ENCODE data around the gene ABCB6. TPM values are rescaled to one million over a fixed set of nuclear protein-coding genes. Genes with fewer than 3 reads are reported as not detected.

Gene ABCB6
- total and polyA plus RNA-seq, 2 experiments from 2014 or later, result 37.7 to 59.5 TPM

GRCh38 chr2:219178377-219179175 lies 40.2 kb downstream of the ABCB6 start:
- H3K36me3 ChIP-seq (replicated peaks; ENCODE audit: insufficient read depth, low read depth), result no peaks in the 10 kb centered on the region
- H4K20me1 ChIP-seq (ENCODE audit: insufficient read depth, poor library complexity, severe bottlenecking), result peaks cover 10% of the 10 kb centered on the region
- DNase-seq (ENCODE audit: low spot score), result peak; percentile 73
- H3K79me2 ChIP-seq, result peaks cover 43% of the 10 kb centered on the region
- H3K9me2 ChIP-seq (replicated peaks; ENCODE audit: insufficient read depth), result no peaks in the 10 kb centered on the region
- TF ChIP-seq EZH2 (IDR thresholded peaks at IDR 0.05; ENCODE audit: borderline replicate concordance), result no peak
- no peak for TF ChIP-seq EZH2phosphoT487 (IDR thresholded peaks at IDR 0.05; ENCODE audit: low read depth, severe bottlenecking, unreplicated experiment)
- TF ChIP-seq, protein P1, sequence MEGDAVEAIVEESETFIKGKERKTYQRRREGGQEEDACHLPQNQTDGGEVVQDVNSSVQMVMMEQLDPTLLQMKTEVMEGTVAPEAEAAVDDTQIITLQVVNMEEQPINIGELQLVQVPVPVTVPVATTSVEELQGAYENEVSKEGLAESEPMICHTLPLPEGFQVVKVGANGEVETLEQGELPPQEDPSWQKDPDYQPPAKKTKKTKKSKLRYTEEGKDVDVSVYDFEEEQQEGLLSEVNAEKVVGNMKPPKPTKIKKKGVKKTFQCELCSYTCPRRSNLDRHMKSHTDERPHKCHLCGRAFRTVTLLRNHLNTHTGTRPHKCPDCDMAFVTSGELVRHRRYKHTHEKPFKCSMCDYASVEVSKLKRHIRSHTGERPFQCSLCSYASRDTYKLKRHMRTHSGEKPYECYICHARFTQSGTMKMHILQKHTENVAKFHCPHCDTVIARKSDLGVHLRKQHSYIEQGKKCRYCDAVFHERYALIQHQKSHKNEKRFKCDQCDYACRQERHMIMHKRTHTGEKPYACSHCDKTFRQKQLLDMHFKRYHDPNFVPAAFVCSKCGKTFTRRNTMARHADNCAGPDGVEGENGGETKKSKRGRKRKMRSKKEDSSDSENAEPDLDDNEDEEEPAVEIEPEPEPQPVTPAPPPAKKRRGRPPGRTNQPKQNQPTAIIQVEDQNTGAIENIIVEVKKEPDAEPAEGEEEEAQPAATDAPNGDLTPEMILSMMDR (IDR thresholded peaks at IDR 0.05; ENCODE audit: poor library complexity), result no peak
- no peaks in the 10 kb centered on the region for H3K9me3 ChIP-seq (ENCODE audit: low read depth)
- peak overlapping the region; percentile 86 for H3K4me3 ChIP-seq
- H2AFZ ChIP-seq, result peak overlapping the region; percentile 52
- 8% methylated on average over 29 of the region's 45 CpGs for WGBS (ENCODE audit: low lambda C conversion rate, missing lambda C conversion rate)
- H3K27me3 ChIP-seq, result no peaks in the 10 kb centered on the region
- peaks cover 14% of the 10 kb centered on the region for H3K4me1 ChIP-seq (ENCODE audit: insufficient read depth)
- peak overlapping the region; percentile 97 for H3K4me2 ChIP-seq
- H3K27ac ChIP-seq, result peak overlapping the region; percentile 98

- Histone ChIP-seq H3K27ac (peak within 1 kb of the TSS; percentile 98), H3K9me2 (replicated peaks; ENCODE audit: insufficient read depth) (no peaks in the 10 kb centered on the region), H3K9me3 (ENCODE audit: low read depth) (no peaks in the 10 kb centered on the region), H3K36me3 (replicated peaks; ENCODE audit: insufficient read depth, low read depth) (no peaks in the 10 kb centered on the region), H3K27me3 (no peaks in the 10 kb centered on the region), H3K4me1 (ENCODE audit: insufficient read depth) (peaks cover 14% of the 10 kb centered on the region), H4K20me1 (ENCODE audit: insufficient read depth, poor library complexity, severe bottlenecking) (peaks cover 10% of the 10 kb centered on the region), H3K4me3 (peak within 1 kb of the TSS; percentile 86), H3K79me2 (peaks cover 43% of the 10 kb centered on the region), H3K4me2 (peak within 1 kb of the TSS; percentile 97), H2AFZ (peak within 1 kb of the TSS; percentile 75)
- peak; percentile 97 for DNase-seq (ENCODE audit: low spot score)
- TF ChIP-seq EZH2phosphoT487 (IDR thresholded peaks at IDR 0.05; ENCODE audit: low read depth, severe bottlenecking, unreplicated experiment), result no peak
- TF ChIP-seq, protein P1 (IDR thresholded peaks at IDR 0.05; ENCODE audit: poor library complexity), result peak; percentile 24
- 2% methylated on average over 32 of the region's 67 CpGs for WGBS (ENCODE audit: low lambda C conversion rate, missing lambda C conversion rate)
Observed at GRCh38 chr2:219177552-219178376, 41.0 kb downstream of the ABCB6 start, which contains the start of gene RETREG2. TSS of gene RETREG2 (plus strand) at chr2:219178275. CDS start at chr2:219178353, 78 bp downstream.

DNA sequence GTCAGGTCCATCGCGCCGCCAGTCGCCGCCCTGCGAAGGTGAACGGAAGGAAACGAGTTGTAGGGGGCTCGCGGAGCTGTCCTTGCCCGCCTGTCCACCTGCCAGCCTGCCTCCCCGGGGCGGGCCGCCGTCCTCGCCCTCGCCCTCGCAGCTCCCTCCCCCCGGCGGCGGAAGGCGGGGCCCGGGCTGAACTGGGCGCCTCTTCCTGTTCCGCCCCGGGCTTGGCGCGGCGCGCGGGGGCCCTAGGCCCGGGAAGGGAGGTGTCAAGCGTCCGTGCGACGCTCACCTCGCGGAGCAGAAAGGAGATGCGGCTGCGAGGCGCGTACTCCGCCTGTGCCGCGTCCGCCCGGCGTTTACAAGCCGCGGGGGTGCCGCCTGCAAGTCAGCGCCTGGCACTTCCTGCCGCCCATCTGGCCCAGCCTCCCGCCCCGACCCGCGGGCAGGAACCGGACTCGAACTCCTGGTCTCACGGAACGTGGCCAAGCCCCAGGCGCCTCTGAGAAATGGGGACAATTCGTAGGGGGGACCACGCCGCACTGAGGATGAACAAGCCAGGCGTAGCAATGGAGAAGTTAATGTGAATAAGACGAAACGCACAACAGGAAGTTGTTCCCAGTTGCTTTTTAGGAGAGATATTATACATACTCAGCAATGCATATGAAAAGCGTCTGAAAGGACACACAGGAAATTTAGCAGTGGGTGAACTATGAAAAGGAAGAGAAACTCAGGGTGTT lies 41.8 kb downstream of the ABCB6 start, which contains the start of gene CNPPD1:
Gene CNPPD1, minus strand, starts transcription at position 108 of the 734 bp plus-strand sequence. Its CDS starts 97 bp downstream, at position 11.
- 1% methylated on average over 59 of the region's 69 CpGs for WGBS (ENCODE audit: low lambda C conversion rate, missing lambda C conversion rate)
- Histone ChIP-seq H4K20me1 (ENCODE audit: insufficient read depth, poor library complexity, severe bottlenecking) (peaks cover 10% of the 10 kb centered on the region), H3K4me3 (peak within 1 kb of the TSS; percentile 71), H3K79me2 (peaks cover 43% of the 10 kb centered on the region), H3K27ac (peak within 1 kb of the TSS; percentile 98), H3K4me1 (ENCODE audit: insufficient read depth) (peaks cover 14% of the 10 kb centered on the region), H2AFZ (peak within 1 kb of the TSS; percentile 75), H3K36me3 (replicated peaks; ENCODE audit: insufficient read depth, low read depth) (no peaks in the 10 kb centered on the region), H3K4me2 (peak within 1 kb of the TSS; percentile 84), H3K9me3 (ENCODE audit: low read depth) (no peaks in the 10 kb centered on the region), H3K9me2 (replicated peaks; ENCODE audit: insufficient read depth) (no peaks in the 10 kb centered on the region), H3K27me3 (no peaks in the 10 kb centered on the region)
- DNase-seq (ENCODE audit: low spot score), result peak; percentile 95
- TF ChIP-seq EZH2 (IDR thresholded peaks at IDR 0.05; ENCODE audit: borderline replicate concordance), result no peak
- no peak for TF ChIP-seq EZH2phosphoT487 (IDR thresholded peaks at IDR 0.05; ENCODE audit: low read depth, severe bottlenecking, unreplicated experiment)

Data from hepatocyte (in vitro differentiated cells).